Inflammatory macrophage treated with lipopolysaccharide for 4 hours (primary cell): ENCODE data around the gene ZBTB7C.

Experiments used
- DNase-seq: peaks from one replicate; pipeline ENCODE4 v3.0.0-alpha.2; 2020

The ZBTB7C gene

DNA sequence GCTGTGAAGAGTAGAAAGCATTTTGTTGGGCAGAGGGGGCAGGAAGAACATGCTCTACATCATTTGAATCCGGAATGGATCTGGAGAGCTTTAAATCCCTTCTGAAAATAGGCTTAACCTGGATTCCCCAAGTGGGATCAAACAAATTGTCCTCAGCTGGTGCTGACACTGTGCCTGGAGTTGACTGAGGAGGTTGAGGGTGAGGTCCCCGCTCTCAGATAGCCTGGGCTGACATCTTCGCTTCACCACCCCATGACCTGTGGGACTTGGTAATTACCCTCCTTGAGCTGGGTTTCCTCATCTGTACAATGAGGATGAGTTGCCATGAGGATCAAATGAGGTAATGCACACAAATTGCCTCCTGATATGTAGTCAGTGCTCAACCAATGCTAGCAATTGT, 360.9 kb downstream of the ZBTB7C start:
- no peak for DNase-seq

DNA sequence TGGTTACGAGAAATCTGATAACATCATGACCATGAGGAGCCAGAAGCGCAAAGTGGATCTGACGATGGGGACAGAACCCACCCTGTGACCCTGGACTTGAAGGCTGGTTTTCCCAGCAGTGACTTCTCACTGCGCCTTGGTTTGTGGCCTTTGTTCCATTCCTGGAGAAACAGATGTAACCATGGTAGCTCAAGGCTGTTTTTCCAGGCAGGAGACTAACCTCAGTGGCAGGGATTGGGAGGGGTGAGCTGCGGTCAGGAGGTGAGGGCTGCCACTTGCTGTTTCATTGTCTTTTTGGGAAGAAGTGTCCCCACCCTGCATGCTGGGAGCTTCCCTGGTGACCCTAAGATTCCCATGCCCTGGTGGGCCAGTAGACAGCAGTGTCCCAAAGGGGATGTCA, 362.3 kb downstream of the ZBTB7C start:
- DNase-seq, result no peak

DNA sequence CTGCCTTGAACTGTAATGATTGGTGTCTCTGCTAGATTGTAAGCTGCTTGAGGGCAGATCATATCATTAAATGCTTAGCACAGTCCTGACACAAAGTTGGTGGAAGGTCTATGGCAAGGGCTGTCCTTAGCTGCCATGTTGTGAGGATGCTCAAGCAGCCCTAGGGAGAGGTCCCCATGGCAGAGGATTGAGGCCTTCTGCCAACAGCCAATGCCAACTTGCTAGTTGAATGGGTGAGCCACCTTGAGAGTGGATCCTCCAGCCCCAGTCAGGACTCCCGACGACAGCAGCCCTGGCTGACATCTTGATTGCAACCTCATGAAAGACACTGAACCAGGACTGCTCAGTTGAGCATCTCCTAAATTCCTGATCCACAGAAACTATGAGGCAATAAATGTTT, 363.4 kb downstream of the ZBTB7C start:
- DNase-seq, result no peak

DNA sequence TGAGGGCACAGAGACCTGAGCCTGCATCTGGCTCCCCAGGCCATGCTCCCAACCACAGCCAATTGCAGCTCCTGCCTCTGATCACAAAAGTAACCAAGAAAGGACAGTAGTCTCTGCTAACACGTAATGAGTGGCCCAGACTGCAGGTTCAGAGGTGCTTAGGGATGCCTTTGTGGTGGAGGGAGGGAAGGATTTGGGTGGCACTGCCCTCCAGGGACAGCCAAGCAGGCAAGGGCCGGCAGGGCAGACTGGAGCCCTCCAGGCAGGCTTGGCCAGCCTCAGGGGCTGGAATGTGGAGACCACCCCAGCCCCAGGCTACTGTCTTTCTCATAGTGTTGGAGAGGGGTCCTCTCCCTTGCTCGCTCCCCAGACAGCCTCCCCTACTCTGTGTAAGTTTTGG, 364.2 kb downstream of the ZBTB7C start:
- DNase-seq, result no peak

DNA sequence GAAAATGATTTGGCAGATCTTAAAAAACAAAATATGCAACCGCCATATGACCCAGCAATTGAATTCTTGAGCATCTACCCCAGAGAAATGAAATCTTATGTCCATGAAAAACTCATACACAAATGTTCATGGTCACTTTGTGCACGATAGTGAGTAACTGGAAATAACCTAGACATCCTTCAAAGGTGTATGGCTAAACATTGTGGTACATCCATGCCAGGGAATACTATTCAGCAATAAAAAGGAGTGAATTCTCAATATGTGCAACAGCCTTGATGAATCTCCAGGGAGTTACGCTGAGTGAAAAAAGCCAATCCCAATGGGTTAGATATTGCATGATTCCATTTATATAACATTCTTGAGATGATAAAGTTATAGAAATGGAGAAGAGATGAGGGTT, 366.0 kb downstream of the ZBTB7C start:
- no peak for DNase-seq

DNA sequence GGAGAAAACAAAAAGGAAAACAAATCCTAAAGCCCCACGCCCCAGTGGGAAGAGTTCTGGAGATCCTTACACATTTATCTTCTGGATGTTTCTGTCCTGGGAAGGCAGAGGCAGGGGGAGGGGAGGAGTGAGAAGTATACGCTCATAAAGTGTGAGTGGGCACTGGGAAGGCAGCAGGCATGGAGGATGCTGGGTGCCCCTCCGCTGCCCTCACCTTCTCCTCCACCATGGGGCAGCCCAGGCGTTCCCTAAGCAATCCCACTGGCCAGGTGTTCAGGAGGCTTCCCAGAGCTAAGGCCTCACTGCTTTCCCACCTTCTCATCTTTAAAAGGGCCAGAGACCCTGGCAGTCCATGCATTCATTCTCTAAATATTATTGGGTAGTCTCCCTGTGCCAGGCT, 366.8 kb downstream of the ZBTB7C start:
- no peak for DNase-seq

DNA sequence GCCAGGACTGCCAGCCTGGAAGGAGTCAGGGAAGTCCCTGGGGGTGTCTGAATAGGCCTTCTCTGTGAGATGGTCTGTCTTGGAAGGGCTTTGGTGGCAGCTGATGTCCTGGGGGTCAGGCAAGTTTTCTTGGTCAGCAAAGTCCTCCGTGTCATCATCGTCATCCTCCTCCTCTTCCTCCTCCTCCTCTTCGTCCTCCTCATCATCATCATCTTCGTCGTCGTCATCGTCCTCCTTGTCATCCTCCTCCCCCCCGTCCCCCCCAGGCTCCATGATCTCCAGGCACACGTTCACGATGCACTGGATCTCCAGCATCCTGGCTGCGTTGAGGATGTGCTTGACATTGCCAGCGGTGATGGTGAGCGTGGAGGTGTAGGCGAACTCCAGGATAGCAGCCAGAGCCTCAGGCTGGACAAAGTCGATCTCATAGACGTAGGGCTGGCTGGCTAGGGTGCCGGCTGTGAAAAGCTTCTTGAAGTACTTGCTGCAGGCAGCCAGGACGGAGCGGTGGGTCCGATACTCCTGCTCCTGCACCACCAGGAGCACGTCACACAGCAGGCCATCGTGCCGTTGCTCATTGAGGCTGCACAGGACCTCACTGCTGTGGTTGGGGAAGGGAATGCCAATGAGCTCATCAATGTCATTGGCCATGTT, 368.6 kb downstream of the ZBTB7C start:
- no peak for DNase-seq

DNA sequence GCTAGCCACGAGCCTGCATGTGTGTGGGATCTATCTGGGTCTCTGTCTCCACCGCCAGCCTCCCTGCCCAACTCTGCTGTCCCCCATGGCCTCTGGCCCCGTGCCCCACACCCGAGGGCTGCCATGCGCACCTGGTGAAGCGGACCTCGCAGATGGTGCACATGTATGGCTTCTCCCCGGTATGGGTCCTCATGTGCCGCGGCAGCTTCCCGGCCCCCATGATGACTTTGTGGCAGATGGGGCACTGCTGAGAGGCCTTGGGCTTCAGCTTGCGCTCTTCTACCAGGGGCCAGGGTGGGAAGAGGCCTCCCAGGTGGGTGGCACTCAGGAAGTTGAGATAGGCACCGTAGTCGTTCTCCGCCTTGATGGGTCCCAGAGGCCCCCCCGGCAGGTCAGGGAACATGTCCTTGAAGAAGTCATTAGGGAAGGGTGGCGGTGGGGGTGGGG, 369.4 kb downstream of the ZBTB7C start:
- no peak for DNase-seq

DNA sequence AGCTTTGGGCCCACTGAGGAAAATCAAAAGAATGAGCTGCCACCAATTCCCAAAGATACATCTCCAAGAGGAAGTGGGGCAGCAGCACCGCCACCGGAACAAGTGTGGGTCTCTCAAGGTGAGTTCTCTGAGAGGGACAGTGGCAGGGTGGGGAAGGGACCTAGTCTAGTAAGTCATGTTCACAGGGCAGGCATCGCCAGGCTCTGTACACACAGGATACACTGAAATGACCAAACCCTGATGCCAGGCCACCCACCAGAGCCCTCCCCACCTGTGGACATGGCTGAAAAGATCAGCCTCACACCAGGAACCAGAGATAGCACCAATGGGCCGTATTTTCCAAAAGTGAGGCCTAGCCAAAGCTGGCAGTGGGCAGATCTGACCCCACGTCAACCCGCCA, 370.5 kb downstream of the ZBTB7C start:
- DNase-seq, result no peak

DNA sequence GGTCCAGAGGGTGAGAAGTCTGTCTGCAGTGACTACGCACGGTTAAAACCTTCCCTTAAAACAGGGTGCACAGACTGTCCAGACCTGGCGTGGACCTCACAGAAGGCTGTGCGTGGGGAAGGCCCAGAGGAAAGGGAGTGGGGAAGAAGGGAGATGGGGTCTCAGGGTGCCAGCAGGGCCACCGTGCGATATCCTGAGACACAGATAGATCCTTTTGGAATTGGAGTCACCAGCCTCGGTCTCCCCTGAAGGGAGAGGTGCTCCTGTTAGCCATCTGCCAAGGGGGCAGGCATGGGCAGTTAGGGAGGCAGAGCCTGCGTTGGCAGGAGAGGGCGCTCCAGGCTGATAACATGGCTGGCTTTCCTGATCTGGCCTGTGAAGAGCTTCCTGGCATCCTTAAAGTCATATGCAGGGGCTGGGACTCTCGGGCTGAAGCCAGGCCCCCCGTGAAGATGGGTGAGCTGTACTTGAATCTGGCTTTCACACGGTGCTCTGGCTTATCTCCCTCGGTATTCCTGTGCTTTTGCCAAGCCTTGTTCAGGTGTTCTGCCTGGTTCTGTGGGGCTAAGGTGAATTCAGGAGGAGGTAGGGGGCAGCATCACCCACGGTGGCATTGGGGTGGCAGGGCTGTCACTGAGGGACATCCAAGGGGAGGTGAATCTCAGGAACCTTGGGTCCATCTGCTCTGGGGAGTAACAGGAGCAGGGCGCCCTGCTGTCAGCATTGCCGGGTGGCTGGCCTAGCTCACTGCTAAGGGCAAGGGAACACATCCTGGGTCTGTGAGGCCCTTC, 371.5 kb downstream of the ZBTB7C start:
- no peak for DNase-seq

DNA sequence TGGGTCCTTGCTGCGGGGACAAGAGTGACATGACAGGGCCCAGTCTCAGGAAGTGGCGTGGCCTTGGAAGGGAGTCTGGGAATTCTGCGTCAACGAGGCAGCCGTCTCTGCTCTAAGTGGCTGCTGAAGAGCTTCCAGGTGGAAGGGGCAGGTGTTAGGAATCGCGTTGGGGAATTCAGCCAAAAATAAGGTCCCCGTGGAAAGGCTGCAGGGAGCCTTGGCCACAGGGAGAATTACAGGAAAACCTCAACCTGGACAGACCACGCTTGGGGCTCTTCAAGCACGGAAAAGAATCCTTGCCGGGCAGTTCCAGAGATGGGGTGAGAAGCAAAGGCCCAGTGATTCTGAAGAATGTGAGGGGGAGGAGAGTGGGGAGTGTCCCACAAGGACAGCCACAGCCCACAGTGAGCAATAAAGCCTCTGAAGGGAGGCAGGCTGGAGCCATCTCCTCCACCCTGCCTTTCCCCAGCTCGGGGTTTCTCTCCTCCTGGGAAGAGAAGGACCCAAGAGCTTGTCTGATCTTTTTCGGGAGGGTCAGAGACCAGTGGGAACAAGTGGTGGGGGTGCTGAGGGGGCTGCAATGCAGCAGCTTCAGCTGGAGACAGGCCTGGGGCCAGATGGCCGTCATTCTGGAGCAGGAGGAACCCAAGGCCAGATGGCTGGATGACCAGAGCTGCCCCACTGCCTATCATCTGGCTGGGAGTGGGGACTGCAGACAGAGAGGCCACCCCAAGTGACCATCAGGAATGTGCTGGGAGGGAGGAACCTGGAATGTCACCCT, 372.4 kb downstream of the ZBTB7C start:
- no peak for DNase-seq

DNA sequence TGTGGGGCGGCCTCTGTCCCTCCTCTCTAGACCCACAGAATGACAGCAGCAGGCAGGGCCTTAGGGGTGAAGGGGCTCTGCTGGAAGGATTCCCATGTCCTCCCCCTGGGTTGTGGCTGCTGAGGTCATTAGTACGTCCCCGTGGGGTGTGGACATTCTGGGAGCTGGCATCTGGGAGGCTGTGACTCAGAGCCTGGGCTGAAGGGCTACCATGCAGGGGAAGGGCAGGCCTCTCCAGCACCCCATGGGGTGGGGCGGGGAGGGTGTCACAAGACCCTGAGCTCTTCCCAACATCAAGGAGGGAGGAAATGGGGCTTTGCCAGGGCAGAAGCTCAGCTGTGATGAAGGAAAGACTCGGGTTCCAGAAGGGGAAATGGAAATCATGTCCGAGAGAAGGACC, 373.0 kb downstream of the ZBTB7C start:
- no peak for DNase-seq

DNA sequence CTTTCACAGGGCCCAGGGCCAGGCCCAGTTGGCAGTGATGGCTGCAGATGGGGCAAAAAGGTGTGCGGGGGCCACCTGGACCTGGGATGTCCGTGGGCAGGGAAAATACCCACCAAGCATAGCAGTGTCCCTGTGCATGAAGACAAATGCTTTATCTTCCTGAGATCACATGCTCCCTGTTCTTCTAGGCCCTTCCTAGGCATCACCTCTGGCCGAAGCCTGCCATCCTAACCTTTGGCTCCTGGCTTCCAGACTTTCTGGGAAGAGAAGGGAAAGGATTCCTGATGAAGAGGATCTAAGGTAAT, 373.7 kb downstream of the ZBTB7C start:
- DNase-seq, result no peak

DNA sequence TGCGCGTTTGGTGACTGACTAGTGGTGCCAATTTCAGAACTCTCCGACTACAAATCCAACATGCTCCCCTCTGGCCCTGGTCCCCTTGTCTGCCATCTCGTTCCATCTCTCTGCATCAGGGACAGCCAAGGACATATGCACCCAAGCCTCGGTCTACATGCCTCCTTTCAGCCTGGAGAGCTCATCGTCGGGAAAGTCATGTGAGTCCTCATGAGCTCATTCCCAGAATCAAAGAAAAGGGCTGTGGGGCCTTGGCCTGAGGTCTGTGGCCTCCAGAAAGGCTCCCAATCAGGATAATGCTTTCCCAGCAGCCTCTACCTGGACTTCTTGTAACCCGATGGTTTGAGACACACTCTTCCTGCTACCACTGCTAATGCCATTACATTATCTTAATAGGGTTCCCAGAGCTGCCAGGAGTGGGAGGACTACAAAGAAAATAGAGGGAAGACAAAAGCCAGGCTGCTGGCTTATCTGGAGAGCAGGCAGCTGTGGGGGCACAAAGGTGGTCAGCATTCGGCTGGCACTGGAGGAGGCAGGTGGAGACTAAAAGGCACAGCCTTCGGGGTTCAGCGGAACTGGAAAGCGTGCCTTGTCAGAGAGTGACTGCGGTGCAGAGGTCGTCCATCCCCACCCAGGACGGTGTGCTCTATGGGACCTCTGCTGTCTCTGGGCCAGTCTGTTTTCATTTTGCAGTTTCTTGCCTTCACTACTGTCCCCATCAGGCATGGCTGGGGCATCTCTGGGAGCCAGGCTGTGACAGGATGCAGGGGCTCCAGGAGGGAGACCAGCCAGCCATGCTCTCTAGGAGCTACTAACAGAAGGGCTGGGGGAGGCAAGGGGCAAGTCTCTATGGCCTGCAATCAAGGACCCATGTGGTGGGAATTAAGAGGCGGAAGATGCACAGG, 374.3 kb downstream of the ZBTB7C start:
- DNase-seq, result no peak

DNA sequence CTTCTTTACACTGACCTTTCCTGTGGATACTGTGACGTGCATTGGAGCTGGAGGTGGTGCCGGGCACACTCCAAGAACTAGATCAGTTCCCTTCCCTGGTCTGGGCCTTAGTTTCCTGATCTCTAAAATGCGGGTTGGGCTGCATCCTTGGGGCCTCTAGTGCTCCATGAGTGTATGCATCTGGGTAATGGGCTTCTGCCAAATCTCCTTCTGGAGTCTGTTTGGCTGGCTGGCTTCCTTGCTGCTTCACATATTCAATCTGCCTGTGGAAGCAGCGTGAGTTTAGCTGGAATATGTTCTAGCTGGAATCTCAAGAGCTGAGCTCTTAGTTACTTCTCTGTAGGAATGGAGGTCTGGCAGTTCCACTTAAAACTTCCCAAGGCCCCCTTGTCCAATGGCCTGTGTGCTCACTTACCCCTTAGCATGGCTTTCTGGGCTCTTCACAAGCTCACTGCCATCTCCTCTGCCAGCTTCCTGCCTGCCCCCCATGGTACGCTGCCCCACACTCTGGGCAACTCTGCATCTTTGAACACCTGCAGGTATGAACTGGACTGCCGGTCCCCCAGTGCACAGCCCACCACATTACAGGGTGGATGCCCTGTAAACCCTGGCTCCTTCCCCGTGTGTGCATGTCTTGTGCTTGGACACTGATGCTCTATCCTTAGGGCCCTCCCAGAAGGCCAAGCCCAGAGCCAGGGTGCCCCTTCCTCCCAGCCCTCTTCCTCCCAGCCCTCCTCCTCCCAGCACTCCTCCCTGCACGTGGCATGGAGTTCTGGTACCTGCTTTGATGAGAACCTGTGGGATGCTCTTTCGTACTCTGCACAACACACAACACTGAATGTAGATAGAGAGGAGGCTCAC, 375.2 kb downstream of the ZBTB7C start:
- no peak for DNase-seq

DNA sequence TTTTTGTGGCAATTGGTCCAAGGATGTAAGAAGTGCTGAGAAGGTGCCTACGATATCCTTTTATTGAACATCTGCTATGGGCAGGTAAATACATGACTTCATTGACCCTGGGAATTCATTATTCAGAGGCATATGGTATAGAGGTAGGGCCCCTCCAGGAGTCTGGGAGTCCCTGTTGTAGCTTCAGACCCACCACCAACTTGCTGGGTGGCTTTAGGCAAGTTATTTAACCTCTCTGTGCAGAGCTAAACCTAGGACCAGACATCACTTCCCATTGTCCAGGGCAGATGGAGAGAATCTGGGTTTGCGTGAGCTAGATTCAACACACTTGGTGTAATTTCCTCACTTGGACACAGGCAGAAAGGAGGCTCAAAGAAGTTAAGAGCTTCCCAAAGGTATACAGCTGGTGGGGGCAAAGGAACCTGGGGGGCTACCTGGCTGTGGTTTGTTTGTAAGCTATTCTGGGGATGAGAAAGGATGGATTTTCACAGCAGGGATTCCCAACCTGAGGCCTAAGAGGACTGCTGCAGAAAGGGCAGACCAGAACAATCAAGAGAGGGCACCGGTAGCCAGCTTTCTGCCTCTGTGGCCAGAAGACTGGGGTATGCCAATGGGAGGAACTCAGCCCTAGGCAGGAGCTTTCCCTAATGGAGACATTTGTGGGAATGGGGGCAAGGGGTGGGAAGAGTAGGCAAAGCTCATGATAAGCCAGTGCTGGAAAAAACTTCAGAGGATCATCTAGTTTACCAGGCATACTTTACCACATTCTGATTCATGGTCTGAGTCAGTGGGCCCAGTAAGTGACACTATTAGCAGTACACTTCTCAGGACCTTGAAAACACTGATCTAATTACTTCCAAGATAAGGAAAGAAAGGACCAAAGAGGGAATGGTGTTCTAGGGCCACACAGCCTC, 376.1 kb downstream of the ZBTB7C start:
- DNase-seq, result no peak

DNA sequence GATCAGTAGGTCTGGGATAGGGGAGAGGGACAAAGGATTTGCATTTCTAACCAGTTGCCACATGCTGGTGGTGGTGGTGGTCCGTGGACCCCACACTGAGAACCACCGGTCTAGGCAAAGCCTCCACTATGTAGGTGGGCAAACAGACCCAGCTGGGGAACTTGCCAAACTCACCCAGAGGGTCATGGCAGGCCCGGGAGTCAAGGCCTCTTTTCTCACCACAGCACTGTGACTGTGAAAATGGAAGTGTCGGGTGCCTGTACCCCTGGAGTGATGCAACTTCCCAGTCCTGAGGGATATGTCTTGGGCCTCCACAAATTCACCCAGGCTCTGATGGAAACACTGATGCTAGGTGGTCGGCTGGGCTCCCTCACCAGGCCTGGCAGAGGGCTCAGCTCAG, 377.5 kb downstream of the ZBTB7C start:
- no peak for DNase-seq

DNA sequence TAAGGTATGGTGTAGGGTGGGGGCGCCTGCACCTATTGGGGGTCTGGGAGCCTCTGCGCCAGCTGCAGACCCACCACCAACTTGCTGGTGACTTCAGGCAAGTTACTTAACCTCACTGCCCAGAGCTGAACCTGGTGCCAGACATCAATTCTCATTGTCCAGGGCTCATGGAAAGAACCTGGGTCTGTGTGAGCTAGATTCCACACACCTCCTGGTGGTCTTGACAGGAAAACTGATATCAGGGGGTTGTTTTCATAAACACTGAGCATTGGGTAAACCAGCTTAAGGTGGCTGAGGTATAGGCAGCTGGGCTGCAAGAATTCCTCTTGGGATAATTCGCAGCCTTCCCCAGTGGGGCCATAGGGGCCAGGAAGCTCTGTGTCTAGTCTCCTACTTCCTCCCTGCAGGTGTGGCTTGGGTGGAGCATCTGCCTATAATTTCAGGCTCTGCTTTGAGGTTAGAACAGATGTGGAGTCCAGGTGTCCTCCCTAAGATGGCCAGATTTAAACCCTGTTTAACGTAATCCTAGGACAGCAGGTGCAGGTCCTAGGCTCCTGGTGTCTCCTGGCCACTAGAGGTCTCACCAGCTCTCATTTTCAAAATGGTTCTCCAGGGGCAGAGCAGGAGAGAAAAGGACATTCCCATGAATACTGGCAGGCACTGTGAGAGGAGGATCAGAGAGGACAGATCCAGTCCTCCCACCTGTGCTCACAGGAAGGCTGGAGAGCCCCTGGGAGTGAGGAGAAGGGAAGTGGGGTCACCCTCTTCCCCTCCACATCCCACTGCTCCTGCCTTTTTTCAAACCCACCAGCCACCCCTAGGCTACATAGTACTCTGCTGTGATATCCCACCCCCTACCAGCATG, 378.3 kb downstream of the ZBTB7C start:
- no peak for DNase-seq

DNA sequence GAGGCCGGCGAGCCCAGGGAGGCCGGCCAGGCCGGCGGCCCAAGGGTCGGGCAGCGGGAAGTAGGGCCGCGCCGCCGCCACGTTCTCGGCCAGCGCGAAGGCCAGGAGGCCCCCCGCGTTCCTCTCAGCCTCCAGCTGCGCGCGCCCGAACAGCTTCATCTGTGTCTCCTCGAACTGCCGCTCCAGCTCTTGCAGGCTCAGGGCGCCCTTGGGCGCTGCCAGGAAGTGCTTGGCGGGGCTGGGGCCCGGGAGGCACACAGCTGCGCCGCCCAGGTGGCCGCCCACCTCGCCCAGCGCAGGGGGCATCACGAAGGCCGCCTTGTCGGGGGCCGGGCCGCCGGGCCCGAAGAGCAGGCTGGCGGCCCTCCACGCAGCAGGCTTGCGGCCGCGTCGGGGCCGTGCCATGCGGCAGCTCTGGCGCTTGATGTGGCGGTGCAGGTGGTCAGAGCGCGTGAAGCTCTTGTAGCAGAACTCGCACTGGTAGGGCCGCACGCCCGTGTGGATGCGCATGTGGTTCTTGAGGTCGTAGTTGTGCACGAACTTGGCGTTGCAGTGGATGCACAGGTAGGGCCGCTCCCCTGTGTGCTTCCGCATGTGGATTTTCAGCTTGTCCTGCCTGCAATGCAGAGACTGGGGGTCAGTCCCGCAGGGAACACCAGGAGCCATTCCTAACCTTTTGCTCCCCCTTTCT, 379.7 kb downstream of the ZBTB7C start:
- no peak for DNase-seq
